ENCODE results near the gene CYP26A1.

- TF ChIP-seq CTCF (IDR thresholded peaks at IDR 0.05) = no peak
- TF ChIP-seq POLR2A (IDR thresholded peaks at IDR 0.05) = no peak
These were observed 25.1 kb downstream of the CYP26A1 start for GRCh38 chr10:93098816-93099215.
